HG02678 (cell line): ENCODE results near the gene KRT3.

ENCODE experiments used
- ATAC-seq: cut with Tn5 transposase; IDR thresholded peaks from one replicate; pipeline ENCODE4 v1.9.1; 2021; ENCODE audit warnings: mild to moderate bottlenecking, moderate library complexity; ENCODE audit not compliant: unreplicated experiment

Gene KRT3

GRCh38 chr12:52741375-52742195, 54.3 kb downstream of the KRT3 start:
- no peak for ATAC-seq

- no peak for ATAC-seq
These were observed 55.3 kb downstream of the KRT3 start for GRCh38 chr12:52740584-52740983.

GRCh38 chr12:52739963-52740362, 56.0 kb downstream of the KRT3 start:
- ATAC-seq = no peak
